Mesenchymal stem cell (in vitro differentiated cells and primary cell): ENCODE data around the gene OLR1.
A peak's percentile ranks its signal among the peaks of the same experiment; 100 is the strongest.

Experiments
- DNase-seq: peaks from one replicate; pipeline ENCODE4 v3.0.0-alpha.2; 2013
- H2AFZ ChIP-seq: one replicate; pipeline ENCODE4 v1.6.1; 2013; ENCODE audit warnings: low read depth, mild to moderate bottlenecking, control low read depth, inconsistent platforms, low read length, moderate library complexity
- H2AK5ac ChIP-seq: 2 replicates; pipeline ENCODE4 v1.6.1; 2013; ENCODE audit warnings: low read length, moderate library complexity, mild to moderate bottlenecking, inconsistent platforms; ENCODE audit not compliant: severe bottlenecking
- H2BK120ac ChIP-seq: one replicate; pipeline ENCODE4 v1.6.1; 2013; ENCODE audit warnings: low read depth, mild to moderate bottlenecking, inconsistent platforms, low read length, moderate library complexity
- H2BK12ac ChIP-seq, 2 experiments: one replicate each; pipeline ENCODE4 v1.6.1; 2013; ENCODE audit warnings: inconsistent platforms in 2 of 2, low read length in 2 of 2, mild to moderate bottlenecking in 2 of 2, moderate library complexity in 2 of 2, control low read depth in 1 of 2
- H2BK15ac ChIP-seq: one replicate; pipeline ENCODE4 v1.6.1; 2013; ENCODE audit warnings: mild to moderate bottlenecking, low read depth, inconsistent platforms; ENCODE audit not compliant: poor library complexity, severe bottlenecking
- H2BK5ac ChIP-seq: 2 replicates; pipeline ENCODE4 v1.6.1; 2013; ENCODE audit warnings: low read depth, mild to moderate bottlenecking, low read length, control low read depth, inconsistent platforms; ENCODE audit not compliant: poor library complexity, severe bottlenecking
- H3K14ac ChIP-seq, 2 experiments: one replicate each; pipeline ENCODE4 v1.6.1; 2013; ENCODE audit warnings: inconsistent platforms in 2 of 2, low read length in 2 of 2, control low read depth in 1 of 2, mild to moderate bottlenecking in 1 of 2, moderate library complexity in 1 of 2
- H3K18ac ChIP-seq, 2 experiments: one replicate each; pipeline ENCODE4 v1.6.1; 2013; ENCODE audit warnings: inconsistent platforms in 2 of 2, low read length in 2 of 2, control low read depth in 1 of 2, low read depth in 1 of 2, mild to moderate bottlenecking in 1 of 2
- H3K23ac ChIP-seq, 2 experiments: one replicate each; pipeline ENCODE4 v1.6.1; 2013; ENCODE audit warnings: inconsistent platforms in 2 of 2, low read length in 2 of 2, mild to moderate bottlenecking in 2 of 2, moderate library complexity in 2 of 2, control low read depth in 1 of 2
- H3K27ac ChIP-seq: 2 replicates; pipeline ENCODE4 v1.5.1; 2013; ENCODE audit warnings: mild to moderate bottlenecking, moderate library complexity, low read length, control low read depth, inconsistent platforms; ENCODE audit not compliant: poor library complexity, severe bottlenecking
- H3K27me3 ChIP-seq, 2 experiments: 2 replicates each; pipeline versions ENCODE4 v1.6.1 to v1.7.0; 2013; ENCODE audit warnings: low read length in 2 of 2, mild to moderate bottlenecking in 2 of 2, moderate library complexity in 2 of 2, control low read depth in 1 of 2, inconsistent platforms in 1 of 2; ENCODE audit not compliant: control insufficient read depth in 1 of 2, insufficient read depth in 1 of 2
- H3K36me3 ChIP-seq, 2 experiments: 2 replicates each; pipeline versions ENCODE4 v1.6.1 to v1.7.0; 2013; ENCODE audit warnings: low read length in 2 of 2, control low read depth in 1 of 2, inconsistent platforms in 1 of 2, low read depth in 1 of 2, mild to moderate bottlenecking in 1 of 2; ENCODE audit not compliant: insufficient read depth in 2 of 2, control insufficient read depth in 1 of 2
- H3K4ac ChIP-seq, 2 experiments: one replicate each; pipeline ENCODE4 v1.6.1; 2013; ENCODE audit warnings: inconsistent platforms in 2 of 2, low read length in 2 of 2, mild to moderate bottlenecking in 2 of 2, moderate library complexity in 2 of 2, control low read depth in 1 of 2, low read depth in 1 of 2
- H3K4me1 ChIP-seq: 2 replicates; pipeline ENCODE4 v1.6.1; 2013; ENCODE audit warnings: low read depth, low read length, control low read depth; ENCODE audit not compliant: control insufficient read depth, insufficient read depth
- H3K4me2 ChIP-seq: 2 replicates; pipeline ENCODE4 v1.6.1; 2013; ENCODE audit warnings: low read length, mild to moderate bottlenecking, inconsistent platforms; ENCODE audit not compliant: poor library complexity, severe bottlenecking
- H3K4me3 ChIP-seq, 2 experiments: 2 replicates each; pipeline versions ENCODE4 v1.5.1 to v1.7.0; 2013; ENCODE audit warnings: low read length in 2 of 2, mild to moderate bottlenecking in 2 of 2, control low read depth in 1 of 2, low read depth in 1 of 2; ENCODE audit not compliant: insufficient read depth in 1 of 2
- H3K79me1 ChIP-seq: replicated peaks from 2 replicates; pipeline ENCODE4 v1.6.1; 2013; ENCODE audit warnings: mild to moderate bottlenecking, control low read depth, low read length, inconsistent platforms; ENCODE audit not compliant: poor library complexity, severe bottlenecking
- H3K9ac ChIP-seq: 2 replicates; pipeline ENCODE4 v1.7.0; 2013; ENCODE audit warnings: mild to moderate bottlenecking, low read length, moderate library complexity
- H3K9me3 ChIP-seq: 2 replicates; pipeline ENCODE4 v1.7.0; 2013; ENCODE audit warnings: mild to moderate bottlenecking, low read length; ENCODE audit not compliant: control insufficient read depth
- H4K8ac ChIP-seq: one replicate; pipeline ENCODE4 v1.6.1; 2013; ENCODE audit warnings: inconsistent platforms, mild to moderate bottlenecking, low read length, moderate library complexity
- H4K91ac ChIP-seq: one replicate; pipeline ENCODE4 v1.6.1; 2013; ENCODE audit warnings: mild to moderate bottlenecking, low read length, inconsistent platforms
- WGBS: methylation state at CpG from one replicate; pipeline ENCODE4 v1.1.7; 2013; ENCODE audit warnings: mixed read lengths; 5-methylcytosine and 5-hydroxymethylcytosine counted together

The OLR1 gene

GRCh38 chr12:10213168-10214135 lies 41.5 kb upstream of the OLR1 start:
- DNase-seq, result peak; percentile 92
- H2BK12ac ChIP-seq, result peak overlapping the region in 1 of 2 experiments; percentile 81
- peaks cover 2 to 6% of the 10 kb centered on the region in 2 experiments for H3K36me3 ChIP-seq
- H2BK15ac ChIP-seq, result peak overlapping the region; percentile 98
- H2BK120ac ChIP-seq, result peak overlapping the region; percentile 92
- H4K8ac ChIP-seq, result peak overlapping the region; percentile 73
- H3K4me2 ChIP-seq, result peak overlapping the region; percentile 70
- H2AFZ ChIP-seq, result peak overlapping the region; percentile 85
- peaks cover 5% of the 10 kb centered on the region for H3K4me1 ChIP-seq
- peak overlapping the region; percentile 75 for H4K91ac ChIP-seq
- no peaks in the 10 kb centered on the region for H3K9me3 ChIP-seq
- peak overlapping the region; percentile 15 to 65 for H3K23ac ChIP-seq
- H2BK5ac ChIP-seq, result peak overlapping the region; percentile 83
- H3K14ac ChIP-seq, result peak overlapping the region in 1 of 2 experiments; percentile 91
- H3K18ac ChIP-seq, result peak overlapping the region; percentile 92 to 95
- H3K79me1 ChIP-seq, result peaks cover 3% of the 10 kb centered on the region
- peak overlapping the region; percentile 96 to 97 for H3K4me3 ChIP-seq
- WGBS, result under 1% methylated on average over 45 of the region's 47 CpGs
- peak overlapping the region; percentile 57 to 97 for H3K4ac ChIP-seq
- H3K27me3 ChIP-seq, result no peaks in the 10 kb centered on the region
- peak overlapping the region; percentile 98 for H3K27ac ChIP-seq
- peak overlapping the region; percentile 100 for H3K9ac ChIP-seq
- peak overlapping the region; percentile 26 for H2AK5ac ChIP-seq

GRCh38 chr12:10212739-10213131 lies 40.8 kb upstream of the OLR1 start, which contains the start of gene GABARAPL1:
TSS of gene GABARAPL1 (plus strand) at chr12:10212877. CDS start at chr12:10213130, 253 bp downstream.
- Histone ChIP-seq H3K18ac (peak within 1 kb of the TSS; percentile 92 to 95), H3K9ac (peak within 1 kb of the TSS; percentile 100), H2AFZ (peak within 1 kb of the TSS; percentile 85), H3K4me1 (peaks cover 5% of the 10 kb centered on the region), H4K8ac (peak within 1 kb of the TSS; percentile 73), H4K91ac (peak within 1 kb of the TSS; percentile 84), H3K4ac (peak within 1 kb of the TSS; percentile 57 to 97), H3K36me3 (peaks cover under 1 to 2% of the 10 kb centered on the region in 2 experiments), H2BK15ac (peak within 1 kb of the TSS; percentile 98), H3K79me1 (no peaks in the 10 kb centered on the region), H3K27ac (peak within 1 kb of the TSS; percentile 98), H2BK12ac (peak within 1 kb of the TSS in 1 of 2 experiments; percentile 81), H2BK5ac (peak within 1 kb of the TSS; percentile 83), H2BK120ac (peak within 1 kb of the TSS; percentile 92), H3K27me3 (no peaks in the 10 kb centered on the region), H3K4me2 (peak within 1 kb of the TSS; percentile 70), H2AK5ac (peak within 1 kb of the TSS; percentile 26), H3K9me3 (no peaks in the 10 kb centered on the region), H3K4me3 (peak within 1 kb of the TSS; percentile 96 to 97), H3K14ac (peak within 1 kb of the TSS in 1 of 2 experiments; percentile 91), H3K23ac (peak within 1 kb of the TSS; percentile 15 to 65)
- under 1% methylated on average over 30 of the region's 35 CpGs for WGBS
- DNase-seq, result peak; percentile 94

- Histone ChIP-seq H3K27ac (peak overlapping the region; percentile 98), H3K4me3 (peak overlapping the region; percentile 30 to 96), H2BK12ac (no peak overlapping the region), H3K23ac (no peak overlapping the region), H3K79me1 (no peaks in the 10 kb centered on the region), H2AK5ac (no peak overlapping the region), H3K4me2 (peak overlapping the region; percentile 70), H3K18ac (peak overlapping the region; percentile 25 to 95), H3K14ac (no peak overlapping the region), H4K8ac (peak overlapping the region; percentile 72), H2BK120ac (no peak overlapping the region), H4K91ac (no peak overlapping the region), H3K36me3 (peaks cover 0 to 2% of the 10 kb centered on the region in 2 experiments), H3K9me3 (no peaks in the 10 kb centered on the region), H3K4ac (no peak overlapping the region), H2AFZ (no peak overlapping the region), H2BK15ac (no peak overlapping the region), H3K9ac (peak overlapping the region; percentile 100), H3K4me1 (peaks cover 5% of the 10 kb centered on the region), H3K27me3 (no peaks in the 10 kb centered on the region), H2BK5ac (peak overlapping the region; percentile 83)
- DNase-seq, result peak; percentile 100
- 33% methylated on average over 39 of the region's 40 CpGs for WGBS
These were observed 40.2 kb upstream of the OLR1 start for GRCh38 chr12:10211940-10212738.
